Esophagus squamous epithelium (tissue), 4 donors: ENCODE data around the gene TMEM186.

Experiments
- POLR2A ChIP-seq, 4 donors: fragments of 450-650 bp; IDR thresholded peaks; one replicate each; pipeline ENCODE4 v1.6.1; 2017; ENCODE audit warnings: antibody characterized with exemption in 4 of 4, mild to moderate bottlenecking in 4 of 4, moderate library complexity in 3 of 4
- TF ChIP-seq, protein P1 (sequence below), 6 experiments: fragments of 450-650 bp in 4 of 6; fragments of 200-600 bp in 2 of 6; sonication (generic) in 2 of 6; IDR thresholded peaks; one replicate each; pipeline ENCODE4 v1.5.1; 2016 to 2019; ENCODE audit warnings: antibody characterized with exemption in 6 of 6, mild to moderate bottlenecking in 4 of 6, moderate library complexity in 4 of 6

DNA sequence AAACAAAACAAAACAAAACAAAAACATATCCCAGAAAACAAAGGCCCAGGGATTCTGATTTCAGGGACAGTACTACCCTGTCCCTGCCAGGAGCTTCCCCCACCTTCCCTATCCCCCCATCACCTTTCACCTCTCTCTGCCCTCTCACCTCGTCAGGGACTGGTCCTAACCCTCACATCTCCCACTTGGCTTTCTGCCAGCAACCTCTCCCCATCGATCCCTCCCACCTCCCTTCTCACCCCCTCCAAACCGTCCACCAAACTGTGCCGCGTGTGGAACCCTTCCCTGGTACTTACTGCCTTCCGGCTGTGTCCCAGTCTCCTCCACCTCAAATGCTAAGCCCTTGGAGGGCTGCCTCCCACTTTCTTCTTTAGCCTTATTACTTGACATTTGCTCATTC, 36.4 kb downstream of the TMEM186 start:
- TF ChIP-seq POLR2A (IDR thresholded peaks at IDR 0.05): no peak
- TF ChIP-seq, protein P1, sequence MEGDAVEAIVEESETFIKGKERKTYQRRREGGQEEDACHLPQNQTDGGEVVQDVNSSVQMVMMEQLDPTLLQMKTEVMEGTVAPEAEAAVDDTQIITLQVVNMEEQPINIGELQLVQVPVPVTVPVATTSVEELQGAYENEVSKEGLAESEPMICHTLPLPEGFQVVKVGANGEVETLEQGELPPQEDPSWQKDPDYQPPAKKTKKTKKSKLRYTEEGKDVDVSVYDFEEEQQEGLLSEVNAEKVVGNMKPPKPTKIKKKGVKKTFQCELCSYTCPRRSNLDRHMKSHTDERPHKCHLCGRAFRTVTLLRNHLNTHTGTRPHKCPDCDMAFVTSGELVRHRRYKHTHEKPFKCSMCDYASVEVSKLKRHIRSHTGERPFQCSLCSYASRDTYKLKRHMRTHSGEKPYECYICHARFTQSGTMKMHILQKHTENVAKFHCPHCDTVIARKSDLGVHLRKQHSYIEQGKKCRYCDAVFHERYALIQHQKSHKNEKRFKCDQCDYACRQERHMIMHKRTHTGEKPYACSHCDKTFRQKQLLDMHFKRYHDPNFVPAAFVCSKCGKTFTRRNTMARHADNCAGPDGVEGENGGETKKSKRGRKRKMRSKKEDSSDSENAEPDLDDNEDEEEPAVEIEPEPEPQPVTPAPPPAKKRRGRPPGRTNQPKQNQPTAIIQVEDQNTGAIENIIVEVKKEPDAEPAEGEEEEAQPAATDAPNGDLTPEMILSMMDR (IDR thresholded peaks at IDR 0.05): no peak
